SK-N-MC (cell line): Measurements from ENCODE around the gene COQ4.

ENCODE experiments used
- EZH2 ChIP-seq: fragments of 200-600 bp; sonication (generic); IDR thresholded peaks from one replicate; pipeline ENCODE4 v1.6.1; 2017; ENCODE audit warnings: antibody characterized with exemption
- POLR2AphosphoS5 ChIP-seq: IDR thresholded peaks from 2 replicates; pipeline ENCODE4 v1.6.1; 2012; ENCODE audit warnings: mild to moderate bottlenecking, low read depth, low read length, borderline replicate concordance

DNA sequence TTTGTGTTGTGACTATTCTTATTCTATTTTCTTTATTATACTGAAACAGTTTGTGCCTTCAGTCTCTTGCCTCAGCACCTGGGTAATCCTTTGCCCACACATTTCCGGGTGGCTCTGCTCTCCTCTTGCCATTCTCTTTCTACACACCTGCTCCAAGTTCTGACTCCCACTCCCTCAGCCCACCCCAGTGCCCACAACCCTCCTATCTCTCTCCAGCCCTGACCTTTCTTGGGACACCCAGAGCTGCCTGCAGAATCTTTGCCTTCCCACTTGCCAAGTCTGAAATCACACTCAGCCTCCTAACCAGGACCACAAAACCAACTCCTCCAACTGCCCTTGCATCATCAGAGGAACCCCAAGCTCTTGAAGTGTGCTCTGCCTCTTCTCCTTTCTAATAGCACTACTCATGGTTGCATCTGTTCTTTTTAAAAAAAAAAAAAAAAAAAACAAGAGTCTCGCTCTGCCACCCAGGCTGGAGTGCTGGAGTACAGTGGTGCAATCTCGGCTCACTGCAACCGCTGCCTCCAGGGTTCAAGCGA, 42.5 kb upstream of the COQ4 start:
- TF ChIP-seq POLR2AphosphoS5 (no peak), EZH2 (no peak)
